ENCODE data around the gene CELF5.

CELF5 gene

DNA sequence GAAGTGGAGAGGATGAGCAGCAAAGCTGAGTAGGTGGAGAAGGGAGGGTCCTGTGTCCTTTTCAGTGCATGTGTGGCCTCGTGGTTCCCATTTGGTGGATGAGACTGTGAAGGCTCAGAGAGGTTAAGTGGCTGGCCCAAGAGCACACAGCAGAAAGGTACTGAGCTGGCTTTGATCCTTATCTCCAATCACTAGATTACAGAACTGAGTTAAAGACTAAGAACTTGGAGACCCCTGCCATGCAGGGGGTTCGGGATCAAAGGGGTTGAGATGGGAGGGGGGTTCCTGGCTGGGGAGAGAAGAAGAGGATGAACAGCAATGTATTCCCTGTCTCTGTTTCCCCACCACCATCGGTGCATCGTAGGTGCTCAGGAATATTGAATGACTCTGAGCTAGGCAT, 11.8 kb downstream of the CELF5 start:
- FAIRE-seq = no peak
- DNase-seq (ENCODE audit: insufficient read length, low spot score) = no peak

- no peak for FAIRE-seq
Measured at GRCh38 chr19:3238066-3238561, 13.7 kb downstream of the CELF5 start.

DNA sequence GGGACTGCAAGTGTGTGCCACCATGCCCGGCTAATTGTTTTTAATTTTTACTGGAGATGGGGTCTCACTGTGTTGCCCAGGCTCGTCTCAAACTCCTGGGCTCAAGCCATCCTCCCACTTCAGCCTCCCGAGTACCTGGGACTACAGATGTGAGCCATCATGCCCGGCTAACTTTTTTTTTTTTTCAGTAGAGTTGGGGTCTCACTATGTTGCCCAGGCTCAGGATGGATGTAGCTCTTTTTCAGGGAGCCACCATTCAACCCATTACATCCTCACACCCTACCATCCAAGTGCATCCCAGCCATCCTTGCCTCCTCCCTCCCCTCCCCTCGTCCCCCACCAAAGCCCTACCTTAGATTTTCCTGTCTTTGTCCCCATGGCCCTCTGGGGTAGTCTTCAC, 14.9 kb downstream of the CELF5 start:
- DNase-seq (ENCODE audit: insufficient read length, low spot score) (no peak), FAIRE-seq (no peak)

More at GRCh38 chr19:3238066-3238561, 13.7 kb downstream of the CELF5 start:
- no peak for DNase-seq (ENCODE audit: insufficient read length, low spot score)

DNA sequence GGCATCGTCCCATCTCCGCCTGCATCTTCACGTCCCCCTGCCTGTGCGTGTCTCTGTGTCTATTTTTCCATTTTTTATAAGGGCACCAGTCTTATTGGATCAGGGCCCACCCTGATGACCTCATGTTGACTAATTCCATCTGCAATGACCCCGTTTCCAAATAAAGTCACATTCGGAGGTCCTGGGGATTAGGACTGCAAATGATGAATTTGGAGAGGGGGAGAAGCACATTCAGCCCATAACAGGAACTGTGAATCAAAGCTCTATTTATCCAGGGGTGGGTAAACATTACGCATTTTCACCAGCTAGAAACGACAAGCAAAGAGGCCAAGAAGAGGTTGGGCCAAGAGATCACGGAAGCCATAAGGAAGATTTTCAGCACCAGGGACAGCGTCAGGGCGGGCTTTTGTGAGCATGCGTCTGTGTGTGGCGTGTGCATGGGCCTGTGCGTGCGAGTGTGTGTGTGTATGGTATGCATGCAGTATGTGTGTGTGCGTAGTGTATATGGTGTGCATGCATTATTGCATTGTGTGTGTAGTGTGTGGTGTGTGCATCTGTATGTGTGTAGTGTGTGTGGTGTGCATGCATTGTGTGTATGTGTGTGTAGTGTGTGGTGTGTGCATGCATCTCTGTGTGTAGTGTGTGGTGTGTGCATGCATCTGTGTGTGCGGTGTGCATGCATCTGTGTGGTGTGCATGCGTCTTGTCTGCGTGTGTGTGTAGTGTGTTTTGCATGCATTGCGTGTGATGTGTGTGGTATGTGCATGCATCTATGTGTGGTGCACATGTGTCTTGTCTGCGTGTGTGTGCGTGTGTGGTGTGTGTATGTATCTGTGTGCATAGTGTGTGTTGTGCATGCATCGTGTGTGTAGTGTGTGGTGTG, 19.6 kb downstream of the CELF5 start:
- FAIRE-seq (peak; percentile 61), DNase-seq (ENCODE audit: insufficient read length, low spot score) (no peak)

DNA sequence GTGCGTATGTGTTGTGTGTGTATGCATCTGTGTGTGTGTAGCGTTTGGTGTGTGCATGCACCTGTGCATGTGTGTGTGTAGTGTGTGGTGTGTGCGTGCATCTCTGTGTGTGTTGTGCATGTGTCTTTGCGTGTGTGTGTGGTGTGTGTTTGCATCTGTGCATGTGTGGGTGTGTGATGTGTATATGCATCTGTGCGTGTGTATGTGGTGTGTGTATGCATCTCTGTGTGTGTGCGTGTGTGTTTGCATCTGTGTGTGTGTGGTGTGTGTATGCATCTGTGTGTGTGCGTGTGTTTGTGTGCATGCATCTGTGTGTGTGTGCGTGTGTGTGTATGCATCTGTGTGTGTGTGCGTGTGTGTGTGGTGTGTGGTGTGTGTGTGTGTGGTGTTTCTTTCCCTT, 20.6 kb downstream of the CELF5 start:
- FAIRE-seq = no peak
- no peak for DNase-seq (ENCODE audit: insufficient read length, low spot score)

DNA sequence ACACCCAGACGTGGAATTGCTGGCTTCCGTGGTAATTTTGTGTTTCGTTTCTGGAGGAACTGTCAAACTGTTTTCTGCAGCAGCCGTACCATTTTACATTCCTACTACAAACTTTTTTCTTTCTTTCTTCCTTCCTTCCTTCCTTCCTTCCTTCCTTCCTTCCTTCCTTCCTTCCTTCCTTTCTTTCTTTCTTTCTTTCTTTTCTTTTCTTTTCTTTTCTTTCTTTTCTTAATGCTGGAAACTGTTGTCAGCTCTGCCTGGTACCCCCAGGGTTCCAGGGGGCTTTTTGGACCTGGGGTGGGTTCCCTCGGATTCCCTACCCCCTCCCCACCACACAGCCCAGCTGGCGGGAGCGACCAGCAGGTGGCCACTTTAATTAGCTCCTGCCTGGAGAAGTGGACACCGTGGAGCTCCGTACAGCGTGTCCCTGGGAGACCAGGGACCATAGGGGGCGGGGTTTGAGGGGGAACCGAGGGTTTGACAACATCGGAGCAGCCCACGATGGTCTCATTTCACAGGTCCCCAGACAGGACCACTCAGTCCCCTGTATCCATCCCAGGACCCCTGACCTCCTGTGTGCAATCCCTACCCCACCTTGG, 24.4 kb downstream of the CELF5 start:
- DNase-seq (ENCODE audit: insufficient read length, low spot score) = no peak
- no peak for FAIRE-seq

DNA sequence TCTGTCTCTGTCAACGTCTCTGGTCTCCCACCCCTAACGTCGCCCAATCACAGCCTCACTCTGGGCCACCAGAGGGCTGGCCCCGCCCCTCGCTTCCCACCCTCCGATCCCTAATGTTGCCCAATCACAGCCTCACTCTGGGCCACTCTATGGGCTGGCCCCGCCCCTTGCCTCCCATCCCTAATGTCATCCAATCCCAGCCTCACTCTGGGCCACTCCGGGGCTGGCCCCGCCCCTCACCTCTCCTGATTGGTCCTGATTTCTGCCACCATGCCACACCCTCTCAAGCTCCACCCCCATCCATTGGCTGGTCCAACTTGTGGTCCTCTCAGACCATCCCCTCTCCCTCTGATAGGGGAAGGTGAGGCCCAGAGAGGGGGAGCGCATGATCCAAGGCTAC, 24.9 kb downstream of the CELF5 start:
- DNase-seq (ENCODE audit: insufficient read length, low spot score) (no peak), FAIRE-seq (no peak)

GRCh38 chr19:3250675-3251074, 26.2 kb downstream of the CELF5 start:
- no peak for DNase-seq (ENCODE audit: insufficient read length, low spot score)
- FAIRE-seq = no peak

DNA sequence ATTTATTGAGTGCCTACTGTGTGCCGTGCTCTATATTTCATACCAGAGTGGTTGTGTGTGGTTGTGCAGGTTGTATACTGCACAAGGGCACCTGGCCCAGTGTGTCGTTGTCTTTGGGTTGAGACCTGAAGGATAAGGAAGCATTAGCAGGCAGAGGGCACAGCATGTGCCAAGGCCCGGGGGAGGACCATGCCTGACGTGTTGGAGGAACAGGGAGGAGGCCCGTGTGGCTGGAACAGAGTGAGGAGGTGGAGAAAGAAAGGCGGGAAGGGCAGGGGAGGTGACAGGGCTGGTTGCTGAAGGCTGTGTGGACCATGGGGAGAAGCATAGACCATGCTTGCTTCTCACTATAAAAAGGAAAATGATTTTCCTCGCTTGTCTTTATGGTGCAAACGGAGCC, 26.8 kb downstream of the CELF5 start:
- DNase-seq (ENCODE audit: insufficient read length, low spot score) (no peak), FAIRE-seq (no peak)

DNA sequence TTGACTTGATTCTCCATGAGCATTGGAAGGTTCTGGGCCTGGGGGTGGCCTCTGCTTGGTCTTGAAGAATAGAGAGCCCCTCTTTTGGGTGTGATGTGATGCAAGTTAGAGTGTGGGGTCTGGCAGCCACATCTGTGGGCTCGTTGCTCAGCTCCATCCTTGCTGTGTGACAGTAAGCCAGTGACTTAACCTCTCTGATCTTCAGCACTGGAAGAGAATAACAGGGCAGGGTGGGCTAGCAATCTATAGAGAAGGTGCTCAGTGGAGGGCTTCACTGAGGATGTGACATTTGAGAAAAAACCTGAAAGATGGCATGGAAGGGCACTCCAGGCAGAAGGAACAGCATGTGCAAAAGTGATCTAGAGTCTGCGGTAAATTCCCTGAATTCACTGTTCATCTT, 28.2 kb downstream of the CELF5 start:
- FAIRE-seq (no peak), DNase-seq (ENCODE audit: insufficient read length, low spot score) (no peak)

DNA sequence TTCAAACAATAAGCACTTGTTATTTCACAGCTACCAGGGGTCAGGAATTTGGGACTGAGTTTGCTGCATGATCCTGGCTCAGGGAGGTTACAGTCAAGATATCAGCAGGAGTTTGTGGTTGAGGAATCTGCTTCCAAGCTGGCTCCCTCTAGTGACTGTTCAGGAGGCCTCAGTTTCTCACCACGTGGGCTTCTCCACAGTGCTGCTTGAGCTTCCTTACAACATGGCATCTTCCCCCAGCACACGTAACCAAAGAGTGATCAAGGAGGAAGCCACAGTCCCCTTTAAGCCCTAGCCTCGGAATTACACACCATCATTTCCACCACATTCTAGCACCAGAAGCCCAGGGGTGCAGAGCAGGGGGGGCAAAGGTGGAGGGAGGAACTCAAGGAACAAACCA, 28.8 kb downstream of the CELF5 start:
- DNase-seq (ENCODE audit: insufficient read length, low spot score) = no peak
- no peak for FAIRE-seq

- no peak for FAIRE-seq
- DNase-seq (ENCODE audit: insufficient read length, low spot score) = no peak
Measured at GRCh38 chr19:3254520-3254919, 30.1 kb downstream of the CELF5 start.

- FAIRE-seq = no peak
- DNase-seq (ENCODE audit: insufficient read length, low spot score) = no peak
Measured at GRCh38 chr19:3257071-3257470, 32.6 kb downstream of the CELF5 start.

GRCh38 chr19:3262362-3262761, 37.9 kb downstream of the CELF5 start:
- no peak for DNase-seq (ENCODE audit: insufficient read length, low spot score)
- no peak for FAIRE-seq

GRCh38 chr19:3263866-3264265, 39.4 kb downstream of the CELF5 start:
- DNase-seq (ENCODE audit: insufficient read length, low spot score) (no peak), FAIRE-seq (no peak)

DNA sequence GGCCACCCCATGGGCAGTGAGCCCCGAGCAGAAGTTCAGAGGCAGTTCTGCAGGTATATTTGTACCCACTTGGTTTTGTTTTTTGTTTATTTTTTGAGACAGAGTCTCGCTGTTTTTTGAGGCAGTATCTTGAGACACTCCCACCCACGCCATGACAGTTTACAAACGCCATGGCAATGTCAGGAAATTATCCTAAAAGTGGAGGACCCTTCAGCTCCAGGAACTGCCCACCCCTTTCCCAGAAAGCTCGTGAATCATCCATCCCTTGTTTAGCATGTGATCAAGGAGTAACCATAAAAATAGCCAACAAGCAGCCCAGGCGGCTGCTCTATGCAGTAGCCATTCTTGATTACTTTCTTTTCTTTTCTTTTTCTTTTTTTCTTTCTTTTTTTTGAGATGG, 41.0 kb downstream of the CELF5 start:
- FAIRE-seq = no peak

GRCh38 chr19:3266092-3266693, 41.7 kb downstream of the CELF5 start:
- FAIRE-seq (no peak), DNase-seq (ENCODE audit: insufficient read length, low spot score) (no peak)

More for the DNA sequence above, 41.0 kb downstream of the CELF5 start:
- no peak for DNase-seq (ENCODE audit: insufficient read length, low spot score)

GRCh38 chr19:3266792-3267514, 42.5 kb downstream of the CELF5 start:
- DNase-seq (ENCODE audit: insufficient read length, low spot score) (no peak), FAIRE-seq (no peak)

DNA sequence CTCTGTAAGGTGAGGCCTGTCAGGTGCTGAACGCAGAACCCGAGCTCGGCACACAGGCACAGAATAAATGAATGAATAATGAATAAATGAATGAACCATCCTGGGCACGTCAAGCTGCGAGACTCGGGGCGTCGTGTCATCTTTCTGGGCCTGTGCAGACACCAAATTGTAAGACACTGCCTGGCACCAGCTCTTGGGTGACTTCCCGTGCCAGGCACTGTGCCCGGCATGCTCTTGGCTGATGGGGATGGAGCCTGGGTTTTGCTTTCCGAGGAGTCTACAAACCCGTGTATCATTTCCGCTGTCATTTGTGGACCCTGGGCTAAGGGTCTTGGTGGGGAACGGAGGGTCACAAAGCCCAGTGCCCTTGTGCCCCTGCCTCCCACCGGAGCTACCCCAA, 43.9 kb downstream of the CELF5 start:
- no peak for FAIRE-seq
- no peak for DNase-seq (ENCODE audit: insufficient read length, low spot score)

DNA sequence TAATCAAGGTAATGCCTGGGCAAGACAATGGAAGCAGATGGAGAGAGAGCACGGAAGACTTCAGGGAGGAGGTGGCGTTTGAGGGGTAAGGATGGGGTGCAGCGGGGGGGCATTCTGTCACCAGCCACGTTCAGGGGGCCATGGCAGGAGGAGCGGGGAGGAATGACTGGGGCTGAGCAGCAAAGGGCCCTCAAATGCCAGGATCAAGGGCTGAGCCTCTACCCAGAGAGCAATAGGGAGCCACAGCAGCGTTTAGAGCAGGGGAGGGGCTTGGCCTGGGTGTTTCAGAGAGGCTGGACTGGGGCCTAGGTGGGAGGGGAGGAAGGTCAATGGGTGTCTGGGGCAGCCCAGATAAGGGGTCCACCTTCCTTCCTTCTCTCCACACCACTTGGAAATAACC, 44.3 kb downstream of the CELF5 start:
- FAIRE-seq (no peak), DNase-seq (ENCODE audit: insufficient read length, low spot score) (no peak)
